Effector CD8-positive, alpha-beta T cell (primary cell): Measurements from ENCODE around the gene HES7.
"Not testable (repeated sequence)": the region's sequence is repeated elsewhere in the genome, so short reads cannot be mapped to it uniquely, and the experiment has no call there.

Experiments
- DNase-seq: peaks from one replicate; lab custom pipeline; 2025; lab: John Stamatoyannopoulos, UW
- total RNA-seq, 4 experiments: gene quantifications; one replicate each; lab custom pipeline; 2026; lab: John Stamatoyannopoulos, UW

The HES7 gene
- total RNA-seq = 0 to 0.73 (median 0.19) reads per million in 4 experiments

DNA sequence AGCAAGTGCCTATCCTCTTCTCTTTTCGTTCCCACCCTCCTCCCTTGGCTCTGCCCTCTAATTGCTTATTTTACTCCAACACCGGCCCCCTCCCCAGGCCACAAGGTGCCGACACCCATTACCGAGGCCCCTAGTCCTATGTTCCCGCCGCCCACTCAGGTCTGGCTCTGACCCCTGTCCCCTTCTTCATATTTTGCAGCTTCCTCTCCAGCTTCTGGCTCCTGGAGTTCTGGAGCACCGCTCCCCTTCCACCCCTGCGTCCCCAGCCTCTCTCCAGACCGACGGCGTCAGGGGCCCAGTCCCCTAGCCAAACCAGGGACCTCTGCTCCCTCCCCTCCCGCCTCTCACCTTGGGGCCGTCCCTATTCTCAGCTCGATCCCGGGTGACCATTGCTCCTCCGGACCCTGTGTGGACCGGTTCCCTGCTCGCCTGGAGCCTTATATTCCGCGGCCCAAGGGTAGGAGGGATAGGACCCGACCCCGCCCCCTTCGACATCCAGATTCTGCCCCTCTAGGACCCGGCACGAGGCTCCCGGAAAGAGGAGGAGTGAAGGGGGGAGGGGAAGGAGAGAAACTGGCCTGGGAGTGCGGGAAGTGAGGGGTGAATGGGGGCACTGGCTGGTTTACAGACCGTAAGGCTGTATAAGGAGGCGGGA is at the start of gene HES7:
HES7 (minus strand) TSS at position 412 of the 655 bp plus-strand sequence; CDS start at position 390, 22 bp downstream.
- DNase-seq = no peak

DNA sequence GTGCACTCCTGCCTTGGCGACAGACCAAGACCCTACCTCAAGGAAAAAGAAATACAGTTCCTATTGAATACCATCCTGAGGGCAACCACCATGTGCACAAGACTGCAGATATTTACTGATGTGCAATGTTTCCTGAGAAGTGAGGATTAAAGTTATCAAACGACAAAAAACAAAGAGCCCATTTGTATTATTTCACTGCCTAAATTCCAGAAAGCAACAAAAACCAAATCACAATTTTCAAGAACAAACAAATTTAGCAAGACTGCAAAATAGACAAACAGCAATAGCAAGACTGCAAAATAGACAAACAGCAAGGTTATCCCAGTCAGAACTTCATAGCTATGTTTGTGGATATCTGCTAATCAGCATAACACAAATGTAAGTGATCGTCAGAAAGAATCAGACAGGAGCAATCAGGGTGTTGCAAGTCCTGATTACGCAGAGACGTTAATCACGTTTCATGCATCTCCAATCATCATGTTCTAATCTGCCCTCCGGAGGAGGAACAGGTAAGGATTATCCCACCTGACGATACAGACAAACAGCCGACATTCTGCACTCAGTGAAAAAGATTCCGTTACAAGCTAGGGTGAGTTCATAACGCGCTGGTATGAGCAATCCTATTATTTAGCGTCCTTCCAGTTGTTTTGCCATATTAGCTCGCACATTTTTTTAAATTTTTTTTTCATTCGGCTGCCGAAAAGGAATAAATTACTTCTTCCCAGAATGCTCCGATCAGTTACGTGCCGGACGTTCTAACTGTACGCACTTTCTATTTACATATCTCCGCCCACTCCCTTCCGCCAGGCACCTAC is 49.4 kb upstream of the HES7 start:
- peak; percentile 58 for DNase-seq

DNA sequence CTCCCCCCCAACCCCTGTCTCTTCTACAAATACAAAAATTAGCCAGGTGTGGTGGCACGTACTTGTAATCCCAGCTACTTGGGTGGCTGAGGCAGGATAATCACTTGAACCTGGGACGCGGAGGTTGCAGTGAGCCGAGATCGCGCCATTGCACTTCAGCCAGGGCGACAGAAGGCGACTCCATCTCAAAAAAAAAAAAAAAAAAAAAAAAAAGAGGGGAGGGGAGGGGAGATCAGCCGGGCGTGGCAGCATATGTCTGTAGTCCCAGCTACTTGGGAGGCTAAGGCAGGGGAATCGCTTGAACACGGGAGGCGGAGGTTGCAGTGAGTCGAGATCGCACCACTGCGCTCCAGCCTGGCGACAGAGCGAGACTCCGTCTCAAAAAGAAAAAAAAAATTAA is 46.3 kb upstream of the HES7 start:
- not testable (repeated sequence) for DNase-seq

DNA sequence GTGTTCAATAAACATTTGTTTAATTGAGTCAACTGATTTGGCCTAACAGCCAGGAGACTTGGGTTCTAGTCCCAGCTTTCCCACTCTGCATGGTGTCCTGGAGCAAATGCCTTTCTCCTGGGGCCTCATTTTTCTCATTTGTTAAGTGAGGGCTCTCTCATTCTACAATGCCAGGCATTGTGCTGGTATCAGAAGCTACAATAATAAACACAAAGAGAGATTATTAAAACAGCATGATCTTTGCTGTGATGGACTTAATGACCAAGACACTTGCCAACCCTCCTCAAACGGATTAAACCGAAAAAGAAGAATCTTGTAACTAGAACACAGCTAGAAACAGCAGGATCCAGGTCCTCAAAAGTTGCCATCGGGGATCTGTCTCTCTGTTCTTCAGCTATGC is 43.6 kb upstream of the HES7 start:
- DNase-seq = no peak

DNA sequence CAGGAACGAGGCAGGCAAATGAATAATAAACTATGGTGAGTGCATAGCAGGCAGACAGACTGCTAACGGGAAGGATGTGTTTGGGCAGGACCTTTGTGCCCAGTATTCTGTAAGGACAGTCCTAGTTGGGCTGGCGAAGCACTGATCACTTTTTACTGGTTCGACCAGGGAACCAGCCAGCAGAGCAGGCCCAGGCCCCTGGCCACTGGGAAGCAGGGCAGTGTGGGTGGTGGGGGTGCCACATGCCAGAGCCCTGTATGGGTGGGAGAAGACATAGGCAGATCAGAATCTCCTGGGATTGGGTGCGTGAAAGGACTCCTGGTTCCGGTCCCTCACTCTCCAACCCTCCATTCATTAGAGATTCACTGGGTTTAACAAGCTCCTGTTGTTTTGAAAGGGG is 42.8 kb upstream of the HES7 start:
- DNase-seq = no peak

DNA sequence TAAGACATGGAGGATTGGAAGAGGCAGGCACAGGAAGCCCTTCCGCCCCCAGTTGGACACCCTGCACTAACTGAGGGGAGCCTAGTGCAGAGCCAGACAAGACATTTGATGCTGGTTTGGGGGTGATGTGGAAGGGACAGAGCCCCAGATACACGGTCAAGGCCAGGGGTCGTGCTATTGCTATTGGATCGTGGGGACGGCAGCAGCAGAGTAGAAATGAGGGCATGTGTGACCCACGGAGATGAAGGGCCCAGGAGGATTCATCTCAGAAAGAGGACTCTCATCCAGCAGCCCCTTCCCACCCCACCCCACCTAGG is 40.9 kb upstream of the HES7 start:
- DNase-seq = no peak

DNA sequence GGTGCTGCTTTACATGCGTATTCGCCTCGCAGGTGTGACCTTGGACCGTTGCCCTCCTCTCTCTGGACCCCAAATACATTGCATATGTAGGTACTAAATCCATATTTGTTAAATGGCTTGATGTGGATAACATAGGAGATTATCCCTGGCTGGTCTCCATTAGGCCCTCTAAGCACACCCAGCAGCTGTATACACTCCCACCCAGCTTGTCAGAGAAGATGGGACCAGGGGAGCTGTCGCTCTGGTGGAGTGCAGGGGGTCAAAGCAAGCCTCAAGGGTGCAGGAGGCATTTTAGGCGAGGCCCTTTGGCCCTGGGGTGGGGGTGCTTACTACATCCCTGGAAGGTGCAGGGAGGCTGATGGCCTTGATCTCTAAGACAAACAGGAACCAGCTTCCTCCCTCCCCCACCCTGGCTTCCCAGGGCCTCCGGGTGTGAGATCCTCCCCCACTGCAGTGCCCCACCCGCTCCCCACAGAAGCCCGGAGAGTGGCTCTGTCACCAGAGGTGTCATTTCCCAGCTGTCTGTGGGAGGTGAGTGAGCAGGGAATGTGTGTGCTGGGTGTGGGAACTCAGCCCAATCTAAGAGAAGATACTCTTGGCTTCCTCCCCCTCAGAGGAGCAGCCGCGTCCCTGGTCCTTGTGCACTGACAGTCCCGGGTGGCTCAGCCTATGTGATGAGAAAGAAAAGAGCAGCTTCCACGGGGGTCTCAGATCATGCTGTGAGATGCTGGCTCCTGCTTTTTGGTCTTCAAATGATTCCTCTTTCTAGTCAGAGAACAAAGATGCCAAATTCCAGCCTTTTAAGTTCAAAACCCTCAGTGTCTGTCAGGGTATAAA is 40.3 kb upstream of the HES7 start:
- peak; percentile 56 for DNase-seq

DNA sequence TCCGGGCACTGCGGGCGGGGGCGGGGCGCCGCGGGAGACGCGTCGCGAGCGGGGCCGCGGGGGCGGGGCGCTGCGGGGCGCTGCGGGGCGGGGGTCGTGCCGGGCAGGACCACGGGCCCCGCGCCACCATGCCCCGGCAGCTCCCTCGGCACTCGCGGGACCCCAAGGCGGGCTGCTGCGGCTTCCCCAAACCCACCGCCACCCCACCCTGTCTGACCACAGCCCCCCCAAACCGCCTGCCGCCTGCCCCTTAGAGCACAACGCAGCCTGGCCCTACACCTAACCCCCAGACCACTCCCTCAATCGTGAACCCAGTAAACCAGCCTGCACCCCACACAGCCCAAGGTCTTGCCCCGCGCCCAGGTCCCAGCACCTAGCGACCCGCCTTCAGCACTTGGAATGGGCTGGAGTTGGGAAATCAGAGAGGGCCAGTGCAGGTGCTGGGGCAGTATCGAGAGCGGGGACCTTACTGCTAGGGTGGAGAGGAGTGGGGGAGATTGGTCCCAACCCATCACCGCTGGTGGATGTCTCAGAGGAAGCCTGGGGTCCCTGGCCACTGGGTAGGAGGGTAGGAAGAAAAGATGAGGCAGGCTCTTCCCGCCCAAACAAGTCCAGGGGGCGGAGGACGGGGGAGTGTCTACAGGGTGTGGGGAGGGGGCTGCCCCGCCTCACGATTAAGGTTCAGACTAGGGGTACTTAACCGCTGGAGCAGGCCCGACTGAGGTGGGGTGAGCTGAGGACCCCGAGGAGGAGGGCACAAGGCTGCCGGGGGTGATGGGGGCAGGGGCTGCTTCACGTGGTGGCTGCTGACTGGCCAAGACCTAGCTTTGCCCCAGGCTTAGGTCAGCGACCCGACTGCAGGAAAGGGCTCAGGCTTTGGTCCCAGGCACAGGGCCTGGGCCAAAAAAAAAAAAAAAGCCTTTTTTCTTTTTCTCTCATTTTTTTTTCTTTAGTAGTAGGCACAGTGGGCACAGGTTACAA is 39.4 kb upstream of the HES7 start:
- no peak for DNase-seq

DNA sequence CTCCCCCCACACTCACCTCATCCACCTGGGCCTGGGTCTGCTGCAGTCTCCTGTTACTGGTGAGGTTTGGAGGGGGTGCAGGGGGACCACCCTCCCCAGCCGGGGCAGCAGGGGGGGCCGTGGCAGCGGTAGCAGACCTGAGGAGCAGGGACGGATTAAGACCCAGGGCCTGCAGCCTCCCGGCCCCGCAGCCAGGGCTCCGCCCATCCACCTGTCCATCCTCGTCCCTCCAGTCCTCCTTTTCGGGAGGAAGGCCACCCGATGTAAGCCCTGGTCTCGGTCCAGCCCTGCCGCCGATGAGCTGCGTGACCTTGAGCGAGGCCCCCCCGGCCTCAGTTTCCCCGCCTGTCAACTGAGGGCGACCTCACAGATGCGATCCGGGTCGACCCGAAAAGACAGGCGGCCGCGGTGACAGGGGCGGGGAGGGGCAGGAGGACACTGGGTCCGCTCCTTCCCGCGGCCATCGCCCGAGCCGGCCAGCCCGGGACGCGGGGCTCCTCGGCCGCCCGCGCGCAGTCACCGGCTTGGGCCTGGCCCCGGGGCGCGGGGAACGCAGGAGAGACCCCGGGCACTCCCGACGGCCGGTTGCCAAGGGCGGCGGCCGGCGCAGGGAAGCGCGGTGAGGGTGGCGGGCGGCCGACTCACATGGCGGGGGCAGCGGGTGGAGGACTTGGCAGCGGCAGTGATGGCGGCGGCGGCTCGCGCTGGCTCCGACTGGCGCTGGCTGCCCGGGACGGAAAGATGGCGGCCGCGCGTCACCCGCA is 38.5 kb upstream of the HES7 start, which contains the start of gene VAMP2:
VAMP2 (minus strand) TSS at position 716 of the 764 bp plus-strand sequence; CDS start at position 647, 69 bp downstream.
- DNase-seq = peak; percentile 74

DNA sequence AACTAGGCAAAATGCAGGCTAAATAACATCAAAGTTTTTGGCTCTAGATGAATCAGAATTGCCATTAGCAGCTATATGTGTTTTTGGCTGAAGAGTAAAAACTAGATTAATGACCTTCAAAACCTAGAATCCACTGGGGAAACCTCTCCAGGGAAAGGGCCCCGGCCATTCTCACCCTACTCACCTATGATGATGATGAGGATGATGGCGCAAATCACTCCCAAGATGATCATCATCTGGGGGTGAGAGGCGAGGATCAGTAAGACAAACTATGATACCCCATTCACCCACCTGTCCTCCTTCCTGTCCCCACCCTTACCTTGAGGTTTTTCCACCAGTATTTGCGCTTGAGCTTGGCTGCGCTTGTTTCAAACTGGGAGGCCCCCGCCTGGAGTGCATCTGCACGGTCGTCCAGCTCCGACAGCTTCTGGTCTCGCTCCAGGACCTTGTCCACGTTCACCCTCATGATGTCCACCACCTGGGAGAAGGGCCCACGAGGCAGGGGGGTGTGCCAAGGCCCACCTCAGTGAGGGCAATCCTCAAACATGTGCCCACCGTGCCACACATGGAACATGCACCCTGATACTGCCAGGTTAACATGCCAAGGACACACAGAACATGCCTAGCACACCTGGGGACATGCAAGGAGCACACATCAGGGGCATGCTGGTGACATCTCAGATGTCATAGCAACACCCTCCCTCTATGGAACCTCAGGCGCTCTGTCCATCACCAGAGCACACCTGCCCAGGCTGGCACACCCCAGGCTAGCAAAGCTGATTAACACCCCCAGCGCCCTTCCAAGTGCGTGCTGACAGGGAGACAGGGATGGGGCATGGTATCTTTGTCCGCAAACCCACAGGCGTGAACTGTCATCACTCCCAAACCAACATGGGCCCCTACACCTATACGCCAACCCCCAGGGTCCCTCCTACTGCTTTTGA is 37.7 kb upstream of the HES7 start:
- no peak for DNase-seq

DNA sequence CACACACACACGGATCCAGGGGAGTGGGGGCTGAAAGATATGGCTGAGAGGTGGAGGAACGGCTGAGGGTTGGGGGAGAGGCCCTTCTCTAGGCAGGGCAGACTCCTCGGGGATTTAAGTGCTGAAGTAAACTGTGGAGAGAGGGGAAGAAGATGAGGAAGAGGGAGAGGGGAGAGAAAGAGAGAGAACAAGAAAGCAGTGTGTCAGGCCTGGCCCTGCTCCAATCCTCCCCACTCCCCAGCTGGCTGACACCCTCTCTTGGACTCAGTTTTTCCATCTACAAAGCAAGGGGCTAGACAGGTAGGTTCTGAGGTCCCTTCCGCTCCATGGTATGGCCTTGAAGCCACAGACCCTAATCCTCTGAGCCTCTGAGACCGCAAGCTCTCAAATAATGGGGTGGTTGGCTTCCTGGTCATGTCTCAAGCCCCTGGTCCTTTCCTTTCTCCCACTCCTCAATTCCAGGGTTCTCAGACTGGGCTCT is 36.9 kb upstream of the HES7 start:
- DNase-seq = no peak

DNA sequence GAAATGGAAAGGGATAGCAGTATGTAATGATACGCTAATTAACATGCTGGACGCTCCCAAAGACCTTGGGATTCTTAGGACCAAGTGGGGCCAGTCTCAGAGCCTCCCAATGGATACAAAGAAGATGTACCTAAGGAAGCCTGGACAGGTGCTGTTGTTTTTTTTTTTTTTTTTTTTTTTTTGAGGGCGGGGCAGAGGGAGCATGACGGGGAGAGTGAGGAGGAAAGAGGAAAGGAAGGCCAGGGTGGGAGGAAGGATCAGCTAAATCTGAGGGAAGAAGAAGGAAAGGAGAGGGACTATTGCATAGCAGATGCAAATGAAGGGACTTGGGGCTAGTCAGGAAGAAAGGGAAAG is 36.3 kb upstream of the HES7 start:
- DNase-seq = no peak

DNA sequence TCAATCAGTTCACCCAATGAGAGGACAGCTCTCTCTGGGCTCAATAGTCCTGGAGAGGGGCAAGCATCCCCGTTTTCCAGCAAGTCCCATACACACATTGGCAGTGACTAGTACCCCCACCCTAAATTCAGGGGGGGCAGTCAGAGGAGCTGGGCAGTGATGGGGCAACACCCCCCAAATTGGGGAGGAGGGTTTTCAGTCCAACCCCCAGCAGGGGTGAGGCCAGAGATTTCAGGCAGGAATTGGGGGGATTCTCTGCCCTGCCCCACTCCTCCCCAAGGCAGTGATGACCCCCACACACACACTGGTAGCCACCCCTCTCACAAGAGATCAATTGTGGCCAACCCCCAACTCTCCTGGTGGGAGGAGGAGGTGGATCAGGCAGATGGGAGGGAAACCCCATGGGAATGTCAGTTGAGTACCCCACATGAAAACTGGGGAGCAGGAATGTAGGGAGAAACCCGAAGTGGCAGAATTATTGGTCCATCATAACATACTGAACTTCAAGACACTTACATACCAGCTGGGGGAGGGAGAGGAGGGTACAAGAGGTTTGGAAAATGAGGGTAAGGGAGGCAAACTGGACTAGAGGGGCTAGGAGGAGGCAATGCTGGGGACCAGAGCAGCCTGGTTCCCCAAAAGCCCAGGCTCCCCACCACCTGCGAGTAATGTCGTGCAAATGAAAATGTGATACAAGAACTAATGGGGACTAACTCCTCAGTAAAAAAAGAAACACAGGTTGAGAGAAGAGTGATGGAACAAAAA is 35.7 kb upstream of the HES7 start:
- DNase-seq = no peak

DNA sequence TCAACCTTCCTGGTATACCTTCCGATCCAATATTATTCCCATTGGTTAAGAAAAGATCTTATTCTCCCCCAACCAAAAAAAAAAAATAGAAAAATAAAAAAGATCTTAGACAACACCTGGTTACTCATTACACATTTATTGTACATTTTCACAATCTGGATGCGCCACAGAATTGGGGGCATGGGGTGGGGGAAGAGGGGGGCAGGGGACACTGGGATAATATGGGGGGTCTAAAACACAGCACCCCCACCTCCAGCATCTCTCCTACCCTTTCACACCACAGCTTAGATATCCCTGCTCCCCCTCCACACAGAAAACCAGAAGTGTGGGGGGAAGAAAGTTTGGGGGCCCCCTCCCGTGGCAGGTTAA is 35.1 kb upstream of the HES7 start:
- DNase-seq = no peak

DNA sequence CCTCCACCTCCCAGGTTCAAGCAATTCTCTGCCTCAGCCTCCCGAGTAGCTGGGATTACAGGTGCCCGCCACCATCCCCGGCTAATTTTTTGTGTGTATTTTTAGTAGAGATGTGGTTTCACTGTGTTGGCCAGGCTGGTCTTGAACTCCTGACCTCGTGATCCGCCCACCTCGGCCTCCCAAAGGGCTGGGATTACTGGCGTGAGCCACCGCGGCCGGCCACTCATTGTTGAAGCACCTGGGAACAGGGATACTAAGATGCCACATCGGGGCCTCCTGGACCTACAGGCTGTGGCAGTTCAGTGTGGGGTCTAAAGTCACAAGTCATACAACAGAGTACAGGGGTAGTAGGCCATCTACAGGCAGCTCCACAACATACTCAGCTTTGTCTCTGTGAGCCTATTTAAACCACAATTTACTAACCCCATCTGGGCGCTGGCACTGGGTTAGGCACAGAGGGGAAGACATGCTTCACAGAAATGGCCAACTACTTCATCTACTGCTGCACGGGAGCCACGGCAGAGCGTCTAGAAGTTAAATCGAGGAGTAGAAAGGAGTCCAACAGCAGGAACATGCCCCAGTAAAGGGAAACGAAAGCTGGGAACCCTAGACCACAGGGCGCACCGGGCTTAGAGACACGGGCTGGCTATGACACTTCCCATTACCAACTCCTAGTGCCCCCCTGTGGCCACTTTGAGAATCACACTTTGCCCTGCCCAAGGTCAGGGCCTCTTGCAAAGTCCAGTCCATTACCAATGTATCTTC is 34.5 kb upstream of the HES7 start:
- DNase-seq = peak; percentile 83

DNA sequence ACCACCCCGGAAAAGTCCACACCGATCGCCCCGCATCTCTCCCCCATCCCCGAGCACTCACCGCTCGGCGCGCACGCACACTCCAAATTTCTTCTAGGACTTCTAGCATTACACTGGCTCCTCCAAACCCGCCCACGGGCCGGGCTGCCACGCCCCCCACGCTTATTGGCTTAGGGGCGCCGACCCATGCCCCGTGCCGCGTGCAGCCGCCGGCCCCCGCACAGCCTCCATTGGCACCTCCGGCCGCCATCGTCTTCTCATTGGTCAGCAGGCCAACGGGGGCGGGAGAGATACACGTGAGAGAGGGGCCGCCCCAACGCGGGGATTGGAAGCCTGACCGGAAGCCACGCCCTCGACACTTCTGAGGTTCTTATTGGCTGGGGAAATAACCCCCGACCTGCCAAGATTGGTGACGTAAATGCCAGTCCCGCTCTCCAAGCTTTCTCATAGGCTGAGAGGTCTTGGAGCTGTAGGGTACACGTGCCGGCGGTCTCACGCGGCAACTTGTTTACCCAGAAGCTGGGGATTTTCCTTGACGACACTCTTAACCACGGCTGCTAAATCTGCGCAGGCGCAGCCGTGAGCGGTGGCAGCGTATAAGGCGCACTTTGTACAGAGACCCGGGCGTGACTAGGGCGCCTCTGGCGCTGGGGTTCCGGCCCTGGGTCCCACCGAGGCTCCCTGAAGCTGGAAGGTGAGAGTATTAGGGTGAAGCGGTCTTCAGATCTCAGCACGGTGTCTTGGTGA is 32.5 kb upstream of the HES7 start:
- DNase-seq = peak; percentile 100

DNA sequence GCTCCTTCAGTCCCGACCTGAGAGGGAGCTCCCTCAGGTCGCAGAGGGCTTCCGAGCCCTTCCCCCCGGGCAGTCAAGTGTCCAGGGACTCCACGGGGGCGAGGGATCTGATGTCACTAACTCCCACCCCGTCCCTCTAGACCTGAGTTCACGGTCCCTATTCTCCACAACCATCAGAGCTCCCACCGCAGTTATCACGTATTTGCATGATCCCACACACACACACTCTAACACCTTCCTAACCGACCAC is 32.0 kb upstream of the HES7 start:
- no peak for DNase-seq
